BE2C (cell line): ENCODE results near the gene TNFRSF21.
"Not testable (repeated sequence)": the region's sequence is repeated elsewhere in the genome, so short reads cannot be mapped to it uniquely, and the experiment has no call there.

Experiments used
- DNase-seq: peaks from one replicate; pipeline ENCODE4 v3.0.0-alpha.2; 2020
- H3K27me3 ChIP-seq: fragments of 250-450 bp; sonication (Bioruptor Pico); 2 replicates; pipeline ENCODE4 v1.5.1; 2020; ENCODE audit warnings: mild to moderate bottlenecking
- H3K36me3 ChIP-seq: fragments of 250-450 bp; sonication (Bioruptor Pico); 2 replicates; pipeline ENCODE4 v1.5.1; 2020; ENCODE audit warnings: mild to moderate bottlenecking
- H3K4me1 ChIP-seq: fragments of 250-450 bp; sonication (Bioruptor Pico); 2 replicates; pipeline ENCODE4 v1.5.1; 2020
- H3K4me3 ChIP-seq: 2 replicates; pipeline ENCODE4 v1.5.1; 2011; ENCODE audit warnings: low read depth, low read length
- H3K9me3 ChIP-seq: fragments of 250-450 bp; sonication (Bioruptor Pico); 2 replicates; pipeline ENCODE4 v1.5.1; 2020
- TF ChIP-seq, protein P1 (sequence below): IDR thresholded peaks from 2 replicates; pipeline ENCODE4 v1.5.1; 2012; ENCODE audit warnings: mild to moderate bottlenecking, low read depth, low read length

The TNFRSF21 gene

DNA sequence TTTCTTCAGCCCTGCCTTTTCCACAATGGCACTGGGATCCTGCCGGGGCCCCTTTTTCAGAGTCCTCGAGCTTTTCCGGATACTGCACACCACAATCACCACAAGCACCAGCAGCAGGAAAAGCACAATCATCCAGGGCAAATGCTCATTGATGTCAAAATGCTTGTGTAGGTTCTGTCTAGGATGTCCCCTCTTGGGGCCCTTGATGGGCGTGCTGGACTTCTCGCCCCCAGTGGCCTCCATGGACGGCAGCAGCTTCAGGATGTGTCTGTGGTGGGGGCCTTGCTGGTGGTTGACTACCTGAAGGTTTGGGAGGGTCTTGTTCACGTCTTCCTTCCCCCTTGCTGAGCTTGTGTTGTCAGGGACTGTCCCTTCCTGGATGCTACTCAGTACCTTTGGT lies 25.7 kb downstream of the TNFRSF21 start:
- H3K27me3 ChIP-seq: no peaks in the 10 kb centered on the region
- H3K36me3 ChIP-seq: peaks cover 33% of the 10 kb centered on the region
- no peak overlapping the region for H3K4me3 ChIP-seq
- H3K9me3 ChIP-seq: no peaks in the 10 kb centered on the region
- TF ChIP-seq, protein P1, sequence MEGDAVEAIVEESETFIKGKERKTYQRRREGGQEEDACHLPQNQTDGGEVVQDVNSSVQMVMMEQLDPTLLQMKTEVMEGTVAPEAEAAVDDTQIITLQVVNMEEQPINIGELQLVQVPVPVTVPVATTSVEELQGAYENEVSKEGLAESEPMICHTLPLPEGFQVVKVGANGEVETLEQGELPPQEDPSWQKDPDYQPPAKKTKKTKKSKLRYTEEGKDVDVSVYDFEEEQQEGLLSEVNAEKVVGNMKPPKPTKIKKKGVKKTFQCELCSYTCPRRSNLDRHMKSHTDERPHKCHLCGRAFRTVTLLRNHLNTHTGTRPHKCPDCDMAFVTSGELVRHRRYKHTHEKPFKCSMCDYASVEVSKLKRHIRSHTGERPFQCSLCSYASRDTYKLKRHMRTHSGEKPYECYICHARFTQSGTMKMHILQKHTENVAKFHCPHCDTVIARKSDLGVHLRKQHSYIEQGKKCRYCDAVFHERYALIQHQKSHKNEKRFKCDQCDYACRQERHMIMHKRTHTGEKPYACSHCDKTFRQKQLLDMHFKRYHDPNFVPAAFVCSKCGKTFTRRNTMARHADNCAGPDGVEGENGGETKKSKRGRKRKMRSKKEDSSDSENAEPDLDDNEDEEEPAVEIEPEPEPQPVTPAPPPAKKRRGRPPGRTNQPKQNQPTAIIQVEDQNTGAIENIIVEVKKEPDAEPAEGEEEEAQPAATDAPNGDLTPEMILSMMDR: no peak
- DNase-seq: no peak
- no peaks in the 10 kb centered on the region for H3K4me1 ChIP-seq

DNA sequence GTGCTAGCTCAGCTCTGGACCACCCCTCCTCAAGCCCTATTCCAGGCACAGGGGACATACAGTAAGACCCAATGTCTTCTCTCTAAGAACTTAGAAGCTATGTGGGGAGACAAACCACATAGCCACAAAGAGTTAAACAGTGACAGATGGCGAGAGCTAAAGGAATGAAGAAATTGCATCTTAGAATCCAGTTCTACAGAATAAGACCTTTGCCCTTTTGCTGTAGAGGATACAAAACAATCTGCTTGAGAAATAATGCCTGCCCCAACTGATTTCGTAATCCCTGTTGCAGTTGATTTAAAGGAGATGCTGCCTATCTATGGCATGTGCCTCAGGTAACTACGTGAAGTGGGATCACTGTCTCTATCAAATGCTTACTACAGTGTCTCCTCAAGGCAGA lies 31.2 kb downstream of the TNFRSF21 start:
- TF ChIP-seq, protein P1: no peak
- Histone ChIP-seq H3K4me3 (no peak overlapping the region), H3K9me3 (no peaks in the 10 kb centered on the region), H3K36me3 (peaks cover 17% of the 10 kb centered on the region), H3K27me3 (no peaks in the 10 kb centered on the region), H3K4me1 (no peaks in the 10 kb centered on the region)
- no peak for DNase-seq

DNA sequence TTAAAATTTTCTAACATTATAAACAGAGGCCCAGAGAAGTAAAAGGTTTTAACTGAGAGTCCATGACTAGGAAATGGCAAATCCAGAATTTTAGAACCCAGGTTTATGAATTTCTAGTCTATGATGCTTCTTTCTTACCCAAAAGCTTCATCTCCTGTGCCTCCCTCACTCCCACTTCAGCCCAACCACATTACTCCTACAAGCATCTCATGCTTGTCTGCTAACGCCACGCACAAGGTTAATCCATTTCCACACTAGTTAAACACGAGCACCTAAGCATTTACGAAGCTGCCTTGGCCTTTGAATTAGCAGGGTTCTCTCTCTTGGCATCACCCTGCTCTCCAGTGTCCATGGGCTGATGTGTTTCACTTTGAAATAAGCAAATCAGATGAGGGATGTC lies 32.0 kb downstream of the TNFRSF21 start:
- Histone ChIP-seq H3K27me3 (no peaks in the 10 kb centered on the region), H3K4me1 (no peaks in the 10 kb centered on the region), H3K36me3 (peaks cover 13% of the 10 kb centered on the region), H3K4me3 (no peak overlapping the region), H3K9me3 (no peaks in the 10 kb centered on the region)
- TF ChIP-seq, protein P1: no peak
- DNase-seq: no peak

DNA sequence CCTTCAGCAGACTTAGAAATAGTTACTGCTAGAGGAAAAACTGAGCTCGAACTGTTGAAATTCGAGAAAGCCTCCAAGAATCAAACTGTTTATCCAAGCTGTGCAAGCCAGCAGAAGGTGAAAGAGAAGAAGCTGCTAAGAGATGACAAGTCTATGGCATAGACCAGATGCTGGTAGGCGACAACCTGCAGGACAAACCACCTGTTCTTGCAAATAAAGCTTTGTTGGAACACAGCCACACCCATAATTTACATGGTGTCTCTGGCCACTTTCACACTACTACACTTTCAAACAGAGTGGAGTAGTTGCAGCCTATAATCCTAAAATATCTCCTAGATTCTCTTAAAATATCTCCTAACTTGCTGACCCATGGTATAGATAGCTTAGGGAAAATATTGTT lies 33.3 kb downstream of the TNFRSF21 start:
- peaks cover 13% of the 10 kb centered on the region for H3K36me3 ChIP-seq
- H3K27me3 ChIP-seq: no peaks in the 10 kb centered on the region
- H3K4me3 ChIP-seq: no peak overlapping the region
- TF ChIP-seq, protein P1: no peak
- no peaks in the 10 kb centered on the region for H3K9me3 ChIP-seq
- no peak for DNase-seq
- no peaks in the 10 kb centered on the region for H3K4me1 ChIP-seq

DNA sequence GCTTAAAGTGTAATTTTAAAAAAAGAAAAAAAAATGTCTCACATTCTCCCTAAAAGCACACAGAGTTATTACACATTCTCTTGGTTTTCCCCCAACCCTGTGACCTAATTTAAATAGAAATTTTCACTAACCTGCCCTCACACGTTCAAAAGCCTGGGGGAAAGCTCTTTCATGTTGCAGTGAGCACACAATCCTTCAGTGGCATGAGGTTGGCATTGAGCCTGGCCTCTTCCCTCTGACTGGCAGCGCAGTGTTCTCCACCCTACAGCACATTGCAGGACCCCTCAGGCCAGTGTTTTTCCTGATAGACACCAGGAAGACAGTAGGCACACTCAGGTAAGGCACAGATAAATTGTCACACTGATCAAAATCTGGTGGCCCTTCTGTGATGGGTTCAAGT lies 34.1 kb downstream of the TNFRSF21 start:
- Histone ChIP-seq H3K4me3 (no peak overlapping the region), H3K27me3 (no peaks in the 10 kb centered on the region), H3K9me3 (no peaks in the 10 kb centered on the region), H3K36me3 (peaks cover 13% of the 10 kb centered on the region), H3K4me1 (no peaks in the 10 kb centered on the region)
- TF ChIP-seq, protein P1: no peak
- no peak for DNase-seq

DNA sequence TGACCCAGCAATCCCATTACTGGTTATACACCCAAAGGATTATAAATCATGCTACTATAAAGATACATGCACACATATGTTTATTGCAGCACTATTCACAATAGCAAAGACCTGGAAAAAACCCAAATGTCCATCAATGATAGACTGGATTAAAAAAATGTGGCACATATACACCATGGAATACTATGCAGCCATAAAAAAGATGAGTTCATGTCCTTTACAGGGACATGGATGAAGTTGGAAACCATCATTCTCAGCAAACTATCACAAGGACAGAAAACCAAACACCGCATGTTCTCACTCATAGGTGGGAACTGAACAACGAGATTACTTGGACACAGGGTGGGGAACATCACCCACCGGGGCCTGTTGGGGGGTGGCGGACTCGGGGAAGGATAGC lies 34.6 kb downstream of the TNFRSF21 start:
- not testable (repeated sequence) for H3K27me3 ChIP-seq, H3K4me3 ChIP-seq, H3K9me3 ChIP-seq, DNase-seq, H3K4me1 ChIP-seq
- peaks cover 13% of the 10 kb centered on the region for H3K36me3 ChIP-seq
